ENCODE measurements around the gene COBLL1.

The COBLL1 gene

GRCh38 chr2:164852086-164852485 is 10.5 kb upstream of the COBLL1 start:
- no peak for DNase-seq (ENCODE audit: low read depth)

DNA sequence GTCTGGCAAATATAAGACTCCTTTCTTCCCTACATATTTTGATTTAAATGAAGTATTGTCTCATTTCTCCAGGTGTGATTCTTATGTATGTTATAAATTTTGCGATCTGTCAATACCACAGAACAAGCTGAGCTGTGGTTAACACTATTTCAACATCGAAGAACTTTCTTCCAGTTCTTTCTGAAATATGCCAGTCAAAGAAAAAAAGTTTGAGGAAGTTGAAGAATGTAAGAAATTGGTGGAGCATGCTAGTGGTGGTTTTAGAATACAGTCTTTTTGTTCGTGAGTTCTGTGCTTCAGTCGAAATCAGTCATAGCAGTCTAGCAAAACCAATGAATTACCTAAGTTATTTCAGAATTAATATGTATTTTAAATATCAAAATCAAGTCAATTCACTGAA is 8.6 kb upstream of the COBLL1 start:
- no peak for DNase-seq (ENCODE audit: low read depth)

DNA sequence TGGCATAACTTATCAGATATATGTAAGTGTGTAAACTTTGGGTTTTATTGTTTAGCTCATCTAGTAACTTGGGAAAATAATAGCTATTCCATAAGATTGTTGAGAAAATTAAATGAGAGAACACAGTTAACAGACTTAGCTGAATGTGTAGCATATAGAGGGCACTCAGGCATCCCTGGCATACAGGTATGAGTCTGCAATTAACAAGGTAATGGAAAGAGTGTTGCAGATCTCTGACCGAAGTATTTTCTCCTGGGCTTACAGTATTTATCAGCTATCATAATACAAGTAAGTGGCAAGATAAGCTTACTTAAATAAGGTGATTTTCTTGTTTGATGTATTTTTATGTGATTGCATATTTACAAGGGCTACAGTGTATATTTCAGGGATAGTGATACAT is 7.9 kb upstream of the COBLL1 start:
- no peak for DNase-seq (ENCODE audit: low read depth)

DNA sequence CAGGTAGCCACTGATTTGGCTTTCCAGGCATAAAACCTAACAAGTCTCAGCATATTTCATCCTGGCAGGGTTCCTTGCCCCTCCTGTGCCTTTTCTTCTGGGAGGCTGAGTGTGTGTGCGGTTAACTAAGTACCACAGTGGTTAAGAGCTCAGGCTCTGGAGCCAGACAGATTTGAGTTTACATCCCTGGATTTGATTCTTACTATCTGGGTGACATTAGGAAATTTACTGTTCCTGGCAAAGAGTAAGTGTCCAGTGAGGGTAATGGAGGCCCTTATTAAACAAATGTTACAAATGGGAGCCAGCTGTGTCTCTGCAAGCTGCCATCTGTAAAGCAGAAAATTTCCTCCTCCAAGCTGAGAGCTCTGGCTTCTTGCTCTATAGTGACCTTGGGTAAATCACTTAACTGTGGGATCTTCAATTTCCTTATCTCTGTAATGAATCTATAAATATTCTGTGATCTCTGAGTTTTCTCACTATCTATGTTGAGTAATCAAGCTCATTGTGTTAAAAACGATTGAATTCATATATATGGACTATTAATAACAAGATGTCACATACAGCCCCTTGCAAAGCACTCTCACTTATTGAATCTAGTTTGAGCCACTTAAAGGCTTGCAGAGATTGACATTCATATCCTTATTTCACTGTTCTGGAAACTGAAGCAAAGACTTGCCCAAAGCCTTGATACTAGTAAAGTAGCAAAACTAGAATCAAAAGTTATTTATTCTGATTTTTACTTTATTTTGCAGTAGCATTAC is 6.5 kb upstream of the COBLL1 start:
- DNase-seq (ENCODE audit: low read depth), result no peak

- DNase-seq (ENCODE audit: low read depth), result no peak
These were observed 5.7 kb upstream of the COBLL1 start for GRCh38 chr2:164847291-164847690.

DNA sequence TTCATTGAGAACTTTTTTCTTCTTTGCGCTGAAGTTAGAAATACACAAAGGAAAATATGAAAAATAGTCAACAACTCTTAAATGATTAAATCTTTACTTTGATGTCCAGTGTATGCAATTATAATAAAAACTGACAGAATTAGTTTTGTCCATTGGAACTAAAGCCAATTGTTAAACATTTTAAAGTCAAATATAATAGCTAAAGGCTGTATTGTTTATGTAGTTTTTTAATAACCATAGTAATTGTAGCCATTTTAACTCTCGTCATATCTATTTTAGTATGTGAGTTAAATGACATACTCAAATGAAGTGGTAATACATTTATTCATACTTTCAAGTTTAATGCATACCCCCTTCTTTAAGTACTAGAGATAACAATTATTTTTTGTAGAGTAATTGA is 4.7 kb upstream of the COBLL1 start:
- no peak for DNase-seq (ENCODE audit: low read depth)

GRCh38 chr2:164843346-164843911 is 1.8 kb upstream of the COBLL1 start:
- DNase-seq (ENCODE audit: low read depth), result no peak

DNA sequence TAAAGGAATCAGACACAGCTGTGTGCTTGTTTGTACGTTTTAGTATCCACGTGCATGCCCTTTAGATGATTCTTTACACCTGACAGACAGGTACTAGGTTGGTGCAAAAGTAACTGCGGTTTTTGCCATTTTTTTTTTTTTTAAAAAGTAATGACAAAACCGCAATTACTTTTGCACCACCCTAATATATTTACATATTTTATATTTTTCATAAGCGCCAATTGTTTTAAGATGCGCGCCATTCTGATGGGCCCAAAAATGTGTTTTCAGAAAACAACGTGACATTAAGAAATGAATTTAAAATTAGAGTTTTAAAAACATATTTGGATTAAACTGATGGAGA is 972 bp upstream of the COBLL1 start:
- no peak for DNase-seq (ENCODE audit: low read depth)

DNA sequence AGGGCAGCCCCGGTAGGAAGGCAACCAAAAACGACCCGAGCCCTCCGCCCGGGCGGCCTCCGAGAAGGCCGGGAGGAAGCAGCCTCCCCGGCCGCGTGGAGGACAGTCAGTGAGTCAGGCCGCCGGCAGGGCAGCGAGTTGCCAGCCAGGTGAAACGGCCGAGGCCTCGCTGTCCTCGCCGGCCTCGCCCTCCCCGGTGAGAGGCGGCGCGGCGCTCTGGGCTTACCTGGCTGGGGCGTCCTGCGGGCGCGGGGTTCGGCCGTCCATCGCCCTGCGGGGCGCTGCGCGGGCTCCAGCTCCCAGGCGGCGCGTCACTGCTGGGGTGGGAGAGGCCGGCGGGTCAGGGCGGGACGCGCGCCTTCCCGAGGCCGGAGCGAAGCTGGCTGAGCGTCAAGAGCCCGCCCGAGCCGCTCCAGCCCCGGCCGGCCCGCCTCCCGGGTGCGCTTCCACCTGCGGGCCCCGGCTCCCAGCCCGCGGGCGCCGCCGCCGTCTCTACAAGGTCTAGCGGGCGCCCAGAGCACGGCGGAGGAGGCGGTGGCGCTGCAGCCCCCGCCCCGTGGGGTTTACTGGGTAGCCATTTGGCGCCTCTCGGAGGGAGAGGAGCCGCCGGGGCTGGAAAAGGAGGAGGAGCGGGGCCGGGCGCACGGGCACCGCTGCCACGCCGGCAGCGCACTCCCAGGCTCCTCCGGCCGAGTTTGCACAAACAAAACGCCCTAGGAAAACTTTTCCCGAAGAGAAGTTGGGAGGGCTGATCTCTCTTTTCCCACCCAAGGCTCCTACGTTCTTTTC is 499 bp downstream of the COBLL1 start:
- DNase-seq (ENCODE audit: low read depth), result no peak

DNA sequence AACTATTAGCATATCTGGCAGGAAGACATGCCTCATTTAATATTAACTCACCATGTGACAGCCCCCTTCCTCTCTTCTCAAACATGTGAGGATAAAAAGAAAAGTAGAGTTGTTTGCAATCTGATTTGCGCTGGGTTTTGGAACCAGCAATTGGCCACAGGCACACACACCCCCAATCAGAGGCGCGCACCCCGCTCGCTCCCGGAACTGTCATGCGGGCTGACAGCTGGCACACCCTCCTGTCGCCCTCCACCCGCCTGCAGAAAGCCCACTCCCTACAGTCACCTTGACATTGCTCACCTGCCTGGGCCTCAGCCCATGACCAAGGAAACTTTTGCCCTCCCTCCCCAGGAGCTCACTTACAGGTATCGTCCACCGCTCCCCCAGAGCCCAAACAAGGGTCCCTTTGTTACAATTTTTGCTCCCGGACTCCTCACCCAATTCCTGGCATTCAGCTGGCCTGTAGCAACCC is 1.1 kb downstream of the COBLL1 start:
- no peak for DNase-seq (ENCODE audit: low read depth)

- no peak for DNase-seq (ENCODE audit: low read depth)
These were observed 1.6 kb downstream of the COBLL1 start for GRCh38 chr2:164839914-164840457.

DNA sequence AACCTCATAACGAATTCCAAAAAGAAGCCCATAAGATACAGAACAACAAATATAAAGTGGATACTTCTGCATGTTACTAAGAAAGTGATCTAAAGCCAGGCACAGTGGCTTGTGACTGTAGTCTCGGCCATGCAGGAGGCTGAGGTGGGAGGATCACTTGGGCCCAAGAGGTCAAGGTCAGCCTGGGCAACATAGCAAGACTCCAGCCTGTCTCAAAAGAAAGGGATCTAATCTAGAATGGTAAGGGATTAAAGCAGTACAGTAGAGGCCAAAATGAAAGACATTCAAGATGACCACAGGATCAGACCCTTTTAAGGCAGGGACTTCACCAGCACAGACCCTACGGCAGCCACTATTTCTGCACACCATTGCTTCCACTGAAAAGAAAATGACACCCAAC is 3.8 kb downstream of the COBLL1 start:
- DNase-seq (ENCODE audit: low read depth), result no peak

- no peak for DNase-seq (ENCODE audit: low read depth)
These were observed 4.7 kb downstream of the COBLL1 start for GRCh38 chr2:164836907-164837306.

GRCh38 chr2:164835302-164835701 is 6.3 kb downstream of the COBLL1 start:
- DNase-seq (ENCODE audit: low read depth), result no peak

- DNase-seq (ENCODE audit: low read depth), result no peak
These were observed 9.7 kb downstream of the COBLL1 start for GRCh38 chr2:164831887-164832286.

DNA sequence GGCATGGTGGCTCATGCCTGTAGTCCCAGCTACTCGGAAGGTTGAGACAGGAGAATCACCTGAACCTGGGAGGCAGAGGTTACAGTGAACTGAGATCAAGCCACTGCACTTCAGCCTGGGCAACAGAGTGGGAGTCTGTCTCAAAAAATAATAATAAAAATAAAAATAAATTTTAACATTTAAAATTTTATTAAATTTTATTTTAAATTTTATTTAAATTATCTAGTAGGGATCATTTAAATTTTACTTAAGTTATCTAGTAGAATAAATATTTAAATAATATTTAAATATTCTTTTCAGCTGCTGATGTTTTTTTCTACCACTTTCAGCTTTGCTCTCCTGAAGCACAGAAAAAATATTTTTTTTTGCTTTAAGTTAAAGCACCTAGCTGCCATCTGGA is 10.4 kb downstream of the COBLL1 start:
- DNase-seq (ENCODE audit: low read depth), result no peak

- no peak for DNase-seq (ENCODE audit: low read depth)
These were observed 15.1 kb downstream of the COBLL1 start for GRCh38 chr2:164826293-164827243.

GRCh38 chr2:164824872-164825271 is 16.8 kb downstream of the COBLL1 start:
- DNase-seq (ENCODE audit: low read depth), result no peak

DNA sequence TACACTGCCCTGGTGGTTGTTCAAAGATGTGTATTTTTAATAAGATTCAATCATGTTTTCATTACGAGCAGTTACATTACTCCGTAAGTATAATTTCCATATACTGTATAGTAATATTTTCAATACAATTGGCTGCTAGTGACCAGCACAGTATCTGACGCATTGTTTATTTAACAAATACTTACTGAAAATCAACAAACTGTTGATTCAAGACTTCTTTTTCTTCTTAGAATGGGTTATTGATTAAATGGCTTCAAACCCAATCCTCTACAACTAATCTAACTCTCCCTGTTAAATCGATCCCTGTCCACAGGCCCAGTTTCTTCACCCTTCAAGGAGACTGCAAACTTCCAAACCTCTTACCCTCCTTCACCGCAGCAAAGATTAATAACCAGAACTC is 18.5 kb downstream of the COBLL1 start:
- DNase-seq (ENCODE audit: low read depth), result no peak

DNA sequence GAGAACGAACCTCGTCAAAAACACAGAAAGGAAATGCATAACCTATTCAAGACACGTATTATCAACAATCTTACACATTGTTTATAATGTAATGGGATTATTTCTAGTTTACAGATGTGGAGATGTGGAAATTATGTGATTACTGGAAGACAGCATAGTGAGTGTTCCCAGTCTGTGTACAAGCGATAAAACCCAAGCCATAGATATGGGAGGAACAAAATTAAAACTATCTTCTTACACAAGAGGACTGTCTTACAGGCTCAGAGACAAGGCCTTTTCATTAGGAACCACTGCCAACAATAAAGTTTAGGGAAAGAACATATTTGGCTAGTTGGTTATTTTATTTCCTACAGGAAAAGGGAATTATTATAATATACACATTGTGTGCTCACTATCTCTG is 20.3 kb downstream of the COBLL1 start:
- DNase-seq (ENCODE audit: low read depth), result no peak

All from HS-27A (cell line).